ENCODE data around the gene PLEKHA7.

Gene PLEKHA7

GRCh38 chr11:16793009-16793408 lies 221.2 kb downstream of the PLEKHA7 start:
- no peak for DNase-seq (ENCODE audit: low read depth in 2 of 3, low spot score in 1 of 3)

- no peak for DNase-seq (ENCODE audit: low read depth in 2 of 3, low spot score in 1 of 3)
Observed at GRCh38 chr11:16792426-16792825, 221.8 kb downstream of the PLEKHA7 start.

- DNase-seq (ENCODE audit: low read depth in 2 of 3, low spot score in 1 of 3) = no peak
Observed at GRCh38 chr11:16791191-16791961, 222.8 kb downstream of the PLEKHA7 start.

- no peak for DNase-seq (ENCODE audit: low read depth in 2 of 3, low spot score in 1 of 3)
Observed at GRCh38 chr11:16790486-16791190, 223.6 kb downstream of the PLEKHA7 start.

- DNase-seq (ENCODE audit: low read depth in 2 of 3, low spot score in 1 of 3) = no peak
Observed at GRCh38 chr11:16789560-16790485, 224.4 kb downstream of the PLEKHA7 start.

GRCh38 chr11:16789063-16789420 lies 225.2 kb downstream of the PLEKHA7 start:
- DNase-seq (ENCODE audit: low read depth in 2 of 3, low spot score in 1 of 3) = no peak

GRCh38 chr11:16788141-16789062 lies 225.8 kb downstream of the PLEKHA7 start:
- peak; percentile 43 to 60 (median 44) for DNase-seq (ENCODE audit: low read depth in 2 of 3, low spot score in 1 of 3)

GRCh38 chr11:16787035-16787742 lies 227.0 kb downstream of the PLEKHA7 start:
- DNase-seq (ENCODE audit: low read depth in 2 of 3, low spot score in 1 of 3) = no peak

GRCh38 chr11:16786131-16786530 lies 228.1 kb downstream of the PLEKHA7 start:
- no peak for DNase-seq (ENCODE audit: low read depth in 2 of 3, low spot score in 1 of 3)

GRCh38 chr11:16785520-16786128 lies 228.6 kb downstream of the PLEKHA7 start:
- DNase-seq (ENCODE audit: low read depth in 2 of 3, low spot score in 1 of 3) = peak; percentile 38 to 56 (median 40)

GRCh38 chr11:16784666-16785065 lies 229.5 kb downstream of the PLEKHA7 start:
- DNase-seq (ENCODE audit: low read depth in 2 of 3, low spot score in 1 of 3) = no peak

- no peak for DNase-seq (ENCODE audit: low read depth in 2 of 3, low spot score in 1 of 3)
Observed at GRCh38 chr11:16784097-16784496, 230.1 kb downstream of the PLEKHA7 start.

- DNase-seq (ENCODE audit: low read depth in 2 of 3, low spot score in 1 of 3) = no peak
Observed at GRCh38 chr11:16783321-16783801, 230.9 kb downstream of the PLEKHA7 start.

GRCh38 chr11:16781936-16782919 lies 232.0 kb downstream of the PLEKHA7 start:
- no peak for DNase-seq (ENCODE audit: low read depth in 2 of 3, low spot score in 1 of 3)

GRCh38 chr11:16780698-16781550 lies 233.3 kb downstream of the PLEKHA7 start:
- DNase-seq (ENCODE audit: low read depth in 2 of 3, low spot score in 1 of 3) = no peak

GRCh38 chr11:16780146-16780545 lies 234.1 kb downstream of the PLEKHA7 start:
- no peak for DNase-seq (ENCODE audit: low read depth in 2 of 3, low spot score in 1 of 3)

GRCh38 chr11:16779436-16779835 lies 234.8 kb downstream of the PLEKHA7 start:
- DNase-seq (ENCODE audit: low read depth in 2 of 3, low spot score in 1 of 3) = no peak

Measured in stimulated activated CD4-positive, alpha-beta T cell treated with anti-CD3 and anti-CD28 coated beads, Interleukin-12 subunit alpha, Interleukin-12 subunit beta, amount 100 ng/mL, for 48 hours (primary cell).